ENCODE results near the gene PPIP5K2.

Gene PPIP5K2

DNA sequence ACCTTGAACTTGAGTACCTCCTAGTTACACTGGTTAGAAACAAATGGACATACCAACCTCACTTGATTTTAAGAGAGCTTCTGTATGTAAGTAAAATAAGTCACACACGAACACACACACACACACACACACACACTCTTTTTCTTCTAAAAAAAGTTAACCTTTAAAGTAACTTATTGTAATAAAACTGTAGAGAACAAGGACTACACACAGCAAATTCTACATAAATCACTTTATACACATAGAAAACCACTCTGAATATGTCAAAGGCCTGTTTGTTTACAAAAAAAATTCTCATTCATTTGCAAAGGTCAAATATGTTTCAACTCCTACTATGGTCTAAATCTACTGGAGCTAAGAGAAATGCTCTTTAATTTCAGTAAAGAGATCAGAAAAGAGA is 29.3 kb upstream of the PPIP5K2 start:
- TF ChIP-seq CTCF (IDR thresholded peaks at IDR 0.05; ENCODE audit: extremely low read depth, insufficient read depth, missing control alignments) = no peak
- in situ Hi-C loops (cut with MboI; ENCODE audit: low pct_unique_long_range_greater_than_20kb, low sequenced_read_pairs, unreplicated experiment) = no loop called here
- no peak for DNase-seq (ENCODE audit: low spot score)

DNA sequence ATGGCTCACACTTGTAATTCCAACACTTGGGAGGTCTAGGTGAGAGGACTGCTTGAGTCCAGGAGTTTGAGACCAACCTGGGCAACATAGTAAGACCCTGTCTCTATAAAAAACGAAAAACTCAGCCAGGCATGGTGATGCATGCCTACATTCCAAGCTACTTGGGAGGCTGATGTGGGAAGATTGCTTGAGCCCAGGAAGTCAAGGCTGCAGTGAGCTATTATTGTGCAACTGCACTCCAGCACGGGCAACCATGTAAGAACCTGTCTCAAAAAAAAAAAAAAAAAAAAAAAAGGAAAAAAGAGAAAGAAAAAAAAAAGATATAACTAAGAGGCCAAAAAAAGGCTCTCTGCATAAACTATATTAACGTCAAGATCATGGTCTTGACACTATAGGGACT is 27.4 kb upstream of the PPIP5K2 start:
- in situ Hi-C loops (cut with MboI; ENCODE audit: low pct_unique_long_range_greater_than_20kb, low sequenced_read_pairs, unreplicated experiment) = no loop called here
- DNase-seq (ENCODE audit: low spot score) = no peak
- no peak for TF ChIP-seq CTCF (IDR thresholded peaks at IDR 0.05; ENCODE audit: extremely low read depth, insufficient read depth, missing control alignments)

DNA sequence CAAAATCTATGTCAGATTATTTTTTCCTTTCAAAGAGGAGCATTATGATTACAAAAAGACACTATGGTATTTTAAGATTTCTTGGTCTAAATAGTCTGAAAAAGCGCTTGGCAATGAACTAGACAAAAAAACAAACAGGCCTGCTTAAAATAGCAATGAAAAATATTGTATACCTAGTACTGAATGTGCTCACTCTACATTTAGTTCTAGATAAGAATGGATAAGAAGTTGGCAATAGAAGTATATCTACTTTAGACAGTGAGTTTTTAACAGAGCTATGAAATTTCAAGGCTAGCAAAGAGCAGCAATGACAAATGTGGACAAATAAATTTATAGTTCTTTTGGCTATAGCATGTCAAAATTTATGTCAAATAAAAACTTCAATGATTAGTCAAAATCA is 26.4 kb upstream of the PPIP5K2 start:
- no peak for TF ChIP-seq CTCF (IDR thresholded peaks at IDR 0.05; ENCODE audit: extremely low read depth, insufficient read depth, missing control alignments)
- DNase-seq (ENCODE audit: low spot score) = no peak
- in situ Hi-C loops (cut with MboI; ENCODE audit: low pct_unique_long_range_greater_than_20kb, low sequenced_read_pairs, unreplicated experiment) = no loop called here

DNA sequence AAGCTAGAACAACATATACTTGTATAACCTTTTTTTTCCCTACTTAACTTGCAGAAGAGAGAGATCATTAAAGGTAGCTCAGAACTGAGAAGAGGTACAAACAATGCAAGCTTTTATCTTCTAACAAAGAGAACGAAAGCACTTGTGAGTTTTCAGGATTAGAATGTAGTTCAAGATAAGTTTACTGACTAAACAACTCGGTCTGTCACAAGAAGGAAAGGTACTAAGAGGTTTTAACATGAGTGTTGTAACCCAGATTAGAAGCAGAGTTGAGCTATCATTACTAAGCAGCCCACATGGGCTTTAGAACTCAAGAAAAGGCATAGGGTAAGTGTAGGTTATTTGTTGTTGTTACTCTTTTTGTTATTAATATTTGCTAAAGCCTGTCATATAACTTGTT is 25.4 kb upstream of the PPIP5K2 start:
- in situ Hi-C loops (cut with MboI; ENCODE audit: low pct_unique_long_range_greater_than_20kb, low sequenced_read_pairs, unreplicated experiment) = no loop called here
- TF ChIP-seq CTCF (IDR thresholded peaks at IDR 0.05; ENCODE audit: extremely low read depth, insufficient read depth, missing control alignments) = no peak
- no peak for DNase-seq (ENCODE audit: low spot score)

DNA sequence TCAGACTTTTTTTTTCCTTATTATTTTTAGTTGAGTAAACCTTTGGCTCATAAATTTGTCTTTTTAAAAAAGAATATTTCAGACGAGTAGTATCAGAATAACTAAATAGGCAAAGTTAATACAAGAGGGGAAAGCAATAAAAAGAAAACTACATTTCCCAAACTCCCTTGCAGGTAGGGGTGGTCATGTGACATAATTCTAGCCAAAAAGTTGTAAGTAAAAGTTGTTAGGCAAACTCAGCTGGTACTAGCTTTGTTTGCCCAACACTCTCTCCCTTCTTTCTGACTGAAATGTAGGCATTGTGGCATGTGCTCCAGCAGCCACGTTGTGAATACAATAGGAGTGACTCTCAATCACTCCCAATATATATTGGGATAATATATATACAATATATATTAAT is 21.1 kb upstream of the PPIP5K2 start:
- TF ChIP-seq CTCF (IDR thresholded peaks at IDR 0.05; ENCODE audit: extremely low read depth, insufficient read depth, missing control alignments) = no peak
- in situ Hi-C loops (cut with MboI; ENCODE audit: low pct_unique_long_range_greater_than_20kb, low sequenced_read_pairs, unreplicated experiment) = no loop called here
- no peak for DNase-seq (ENCODE audit: low spot score)

DNA sequence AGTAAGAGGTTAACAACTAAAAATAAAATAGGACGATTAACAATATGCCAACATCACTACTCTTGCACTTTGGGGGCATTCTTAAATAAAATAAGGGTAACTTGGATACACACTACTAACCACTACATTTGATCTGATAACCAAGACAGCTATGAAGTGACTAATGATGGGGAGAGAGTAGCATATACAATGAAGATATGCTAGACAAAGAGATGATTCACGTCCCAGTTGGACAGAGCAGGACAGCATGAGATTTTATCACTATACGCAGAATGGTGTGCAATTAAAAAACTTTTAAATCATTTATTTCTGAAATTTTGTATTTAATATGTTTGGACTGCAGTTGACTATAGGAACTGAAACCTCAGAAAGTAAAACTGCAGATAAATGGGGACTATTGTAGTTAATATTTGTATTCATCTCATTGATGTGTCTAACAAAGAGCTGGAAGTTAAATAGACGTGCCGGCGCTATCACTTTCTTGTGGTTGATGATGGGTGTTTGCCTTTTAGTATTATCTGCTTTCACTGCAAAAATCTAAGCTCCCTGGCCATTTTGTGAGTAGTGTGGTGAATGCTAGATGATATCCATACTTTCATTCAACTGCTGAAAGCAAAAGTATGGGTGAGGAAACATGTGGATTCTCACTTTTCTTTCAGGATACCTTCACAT is 18.9 kb upstream of the PPIP5K2 start:
- no peak for DNase-seq (ENCODE audit: low spot score)
- TF ChIP-seq CTCF (IDR thresholded peaks at IDR 0.05; ENCODE audit: extremely low read depth, insufficient read depth, missing control alignments) = no peak
- in situ Hi-C loops (cut with MboI; ENCODE audit: low pct_unique_long_range_greater_than_20kb, low sequenced_read_pairs, unreplicated experiment) = no loop called here
